IMR-90 (cell line): ENCODE data around the gene ZDBF2. TPM values are rescaled to one million over a fixed set of nuclear protein-coding genes. Genes with fewer than 3 reads are reported as not detected.

ENCODE experiments used
- ATAC-seq: fragments of 200-7000 bp; cut with Tn5 transposase; 2 replicates; pipeline ENCODE4 v1.9.1; 2020; ENCODE audit warnings: low read depth, mild to moderate bottlenecking, moderate library complexity
- BruUV-seq: library from RNA; stranded (reverse); fragments of 400-500 nt; replicated peaks from 2 replicates; lab custom pipeline; 2021; lab: Mats Ljungman, UMichigan
- CTCF ChIA-PET: fragments of 300-600 bp; formaldehyde crosslinking; extraction: SDS; loops from one replicate; lab custom pipeline; 2021; ENCODE audit warnings: antibody characterized with exemption; lab: Yijun Ruan, JAX
- POLR2A ChIA-PET: fragments of 300-600 bp; sonication (Branson Sonifier 250); formaldehyde crosslinking; loops from one replicate; lab custom pipeline; 2022; ENCODE audit warnings: antibody characterized with exemption; ENCODE audit not compliant: unreplicated experiment; lab: Charles Lee
- DNase-seq: peaks from one replicate; pipeline ENCODE4 v3.0.0; 2013
- H2AFZ ChIP-seq: replicated peaks from 2 replicates; pipeline ENCODE3; 2013; ENCODE audit warnings: low read length, mild to moderate bottlenecking; ENCODE audit not compliant: poor library complexity
- H2AK5ac ChIP-seq: 2 replicates; pipeline ENCODE4 v1.6.1; 2013; ENCODE audit warnings: low read depth, low read length, inconsistent platforms
- H2AK9ac ChIP-seq: replicated peaks from 2 replicates; pipeline ENCODE3; 2013; ENCODE audit warnings: mild to moderate bottlenecking, low read depth, low read length, moderate library complexity; ENCODE audit not compliant: poor library complexity
- H2BK120ac ChIP-seq: 2 replicates; pipeline ENCODE4 v1.6.1; 2013; ENCODE audit warnings: low read depth, low read length, inconsistent platforms
- H2BK15ac ChIP-seq: 3 replicates; pipeline ENCODE4 v1.6.1; 2013; ENCODE audit warnings: low read depth, low read length, inconsistent platforms
- H2BK20ac ChIP-seq: 2 replicates; pipeline ENCODE4 v1.6.1; 2013; ENCODE audit warnings: low read depth, mild to moderate bottlenecking, inconsistent platforms, low read length, moderate library complexity
- H2BK5ac ChIP-seq: 2 replicates; pipeline ENCODE4 v1.6.1; 2013; ENCODE audit warnings: mild to moderate bottlenecking, low read depth, low read length, inconsistent platforms; ENCODE audit not compliant: poor library complexity, severe bottlenecking
- H3K14ac ChIP-seq: replicated peaks from 2 replicates; pipeline ENCODE4 v1.6.1; 2013; ENCODE audit warnings: low read depth, low read length, inconsistent platforms
- H3K18ac ChIP-seq: 2 replicates; pipeline ENCODE4 v1.6.1; 2013; ENCODE audit warnings: low read depth, low read length, control low read depth
- H3K23ac ChIP-seq: 2 replicates; pipeline ENCODE4 v1.6.1; 2013; ENCODE audit warnings: low read depth, low read length, inconsistent platforms
- H3K27ac ChIP-seq: 2 replicates; pipeline ENCODE4 v1.5.1; 2013; ENCODE audit warnings: mild to moderate bottlenecking, control low read depth, low read length; ENCODE audit not compliant: insufficient read depth
- H3K27me3 ChIP-seq: 2 replicates; pipeline ENCODE4 v1.6.1; 2013; ENCODE audit warnings: low read length; ENCODE audit not compliant: control insufficient read depth, insufficient read depth
- H3K36me3 ChIP-seq: 2 replicates; pipeline ENCODE4 v1.6.1; 2013; ENCODE audit warnings: low read length, mixed read lengths; ENCODE audit not compliant: control insufficient read depth, insufficient read depth
- H3K4ac ChIP-seq: 2 replicates; pipeline ENCODE4 v1.6.1; 2013; ENCODE audit warnings: low read depth, low read length, inconsistent platforms
- H3K4me1 ChIP-seq: 2 replicates; pipeline ENCODE4 v1.6.1; 2013; ENCODE audit warnings: low read length, mixed read lengths; ENCODE audit not compliant: control insufficient read depth, insufficient read depth
- H3K4me2 ChIP-seq: 2 replicates; pipeline ENCODE4 v1.6.1; 2013; ENCODE audit warnings: low read depth, mild to moderate bottlenecking, control low read depth, low read length, moderate library complexity
- H3K4me3 ChIP-seq: 2 replicates; pipeline ENCODE4 v1.5.1; 2013; ENCODE audit warnings: low read depth, mild to moderate bottlenecking, control low read depth, low read length, moderate library complexity; ENCODE audit not compliant: insufficient read depth
- H3K56ac ChIP-seq: 2 replicates; pipeline ENCODE4 v1.6.1; 2013; ENCODE audit warnings: low read length, inconsistent platforms; ENCODE audit not compliant: insufficient read depth; ENCODE audit errors: extremely low read depth
- H3K79me1 ChIP-seq, 2 experiments: 2 replicates each; pipeline ENCODE4 v1.6.1; 2013; ENCODE audit warnings: low read length in 2 of 2, inconsistent platforms in 1 of 2, low read depth in 1 of 2
- H3K9ac ChIP-seq: 2 replicates; pipeline ENCODE4 v1.6.1; 2013; ENCODE audit warnings: low read depth, low read length, control low read depth
- H3K9me1 ChIP-seq: 2 replicates; pipeline ENCODE4 v1.6.1; 2013; ENCODE audit warnings: low read length, inconsistent platforms; ENCODE audit not compliant: insufficient read depth
- H3K9me3 ChIP-seq: 2 replicates; pipeline ENCODE4 v1.6.1; 2013; ENCODE audit warnings: low read length; ENCODE audit not compliant: control insufficient read depth, insufficient read depth
- H4K20me1 ChIP-seq: 2 replicates; pipeline ENCODE4 v1.6.1; 2013; ENCODE audit warnings: low read length, inconsistent platforms; ENCODE audit not compliant: insufficient read depth
- H4K5ac ChIP-seq: 2 replicates; pipeline ENCODE4 v1.6.1; 2013; ENCODE audit warnings: mild to moderate bottlenecking, low read depth, low read length, control low read depth
- H4K8ac ChIP-seq, 2 experiments: 2 replicates each; pipeline ENCODE4 v1.6.1; 2013; ENCODE audit warnings: low read depth in 2 of 2, low read length in 2 of 2, control low read depth in 1 of 2, inconsistent platforms in 1 of 2
- H4K91ac ChIP-seq: 2 replicates; pipeline ENCODE4 v1.6.1; 2013; ENCODE audit warnings: low read depth, low read length, inconsistent platforms; ENCODE audit not compliant: insufficient read depth
- CEBPB ChIP-seq: IDR thresholded peaks from 2 replicates; pipeline ENCODE4 v1.6.1; 2012; ENCODE audit warnings: low read depth, low read length, improper control_type of control experiment
- CHD1 ChIP-seq: IDR thresholded peaks from 2 replicates; pipeline ENCODE4 v1.6.1; 2012; ENCODE audit warnings: low read depth, low read length, improper control_type of control experiment
- CTCF ChIP-seq: conservative IDR thresholded peaks from 2 replicates; pipeline ENCODE4 v1.5.1; 2012; ENCODE audit warnings: mild to moderate bottlenecking, low read depth, low read length, improper control_type of control experiment
- FOS ChIP-seq: fragments of 150-350 bp; IDR thresholded peaks from 2 replicates; pipeline ENCODE4 v1.6.1; 2016; ENCODE audit warnings: low read depth, low read length
- MAFK ChIP-seq: IDR thresholded peaks from 2 replicates; pipeline ENCODE4 v1.6.1; 2012; ENCODE audit warnings: low read depth, low read length, improper control_type of control experiment
- MAZ ChIP-seq: IDR thresholded peaks from 2 replicates; pipeline ENCODE4 v1.6.1; 2012; ENCODE audit warnings: low read depth, mild to moderate bottlenecking, low read length, improper control_type of control experiment, moderate library complexity, borderline replicate concordance
- POLR2A ChIP-seq: IDR thresholded peaks from 2 replicates; pipeline ENCODE4 v1.6.1; 2012; ENCODE audit warnings: mild to moderate bottlenecking, low read depth, low read length
- RAD21 ChIP-seq: IDR thresholded peaks from 2 replicates; pipeline ENCODE4 v1.6.1; 2012; ENCODE audit warnings: low read length, improper control_type of control experiment
- RFX5 ChIP-seq: IDR thresholded peaks from 2 replicates; pipeline ENCODE4 v1.8.0; 2012; ENCODE audit warnings: low read depth, mild to moderate bottlenecking, low read length, moderate library complexity
- SMC3 ChIP-seq: fragments of 150-350 bp; IDR thresholded peaks from 2 replicates; pipeline ENCODE4 v1.6.1; 2016; ENCODE audit warnings: low read depth, mild to moderate bottlenecking, antibody characterized with exemption, low read length, moderate library complexity
- USF2 ChIP-seq: fragments of 150-350 bp; IDR thresholded peaks from 2 replicates; pipeline ENCODE4 v1.6.1; 2017; ENCODE audit warnings: mild to moderate bottlenecking, antibody characterized with exemption, low read length, low read depth
- WGBS, 2 experiments: methylation state at CpG; one replicate each; pipeline versions ENCODE4 v1.1.5 to v1.1.7; 2013; ENCODE audit warnings: missing lambda C conversion rate in 2 of 2; ENCODE audit not compliant: insufficient read length in 1 of 2; ENCODE audit errors: extremely low coverage in 2 of 2; 5-methylcytosine and 5-hydroxymethylcytosine counted together
- dilution Hi-C: fragments of 300-500 bp; cut with HindIII; formaldehyde crosslinking; loops from one replicate; pipeline ENCODE4 v1.14.3; 2018; ENCODE audit warnings: low sequenced_read_pairs; ENCODE audit not compliant: unreplicated experiment
- in situ Hi-C: fragments of 300-500 bp; cut with MboI; formaldehyde crosslinking; loops from 3 replicates; pipeline ENCODE4 v1.14.3; 2019; ENCODE audit warnings: low sequenced_read_pairs, inconsistent platforms, mixed read lengths
- intact Hi-C: fragments of 100-400 bp; cut with micrococcal nuclease; formaldehyde crosslinking; loops from 2 replicates; pipeline ENCODE4 v1.10.0; 2022
- polyA plus RNA-seq, 3 experiments: library from polyadenylated mRNA; depleted of rRNA; stranded (reverse); fragments of >200 nt; gene quantifications; 2 replicates each; pipeline ENCODE4 v1.2.3, GENCODE V29; 2012; ENCODE audit warnings: low replicate concordance in 1 of 3
- total RNA-seq: library from RNA; depleted of rRNA; stranded (reverse); fragments of >200 nt; gene quantifications from 2 replicates; pipeline ENCODE4 v1.2.3, GENCODE V29; 2012

ZDBF2 gene
- total and polyA plus RNA-seq, 2 of the 4 experiments (the other 2 are of a cell fraction), result 1.9 to 10.2 TPM

GRCh38 chr2:206241736-206242135 lies 32.7 kb upstream of the ZDBF2 start:
- Histone ChIP-seq H3K9me1 (no peaks in the 10 kb centered on the region), H4K5ac (no peak overlapping the region), H2BK15ac (no peak overlapping the region), H3K9ac (no peak overlapping the region), H3K4ac (no peak overlapping the region), H4K91ac (no peak overlapping the region), H4K20me1 (no peaks in the 10 kb centered on the region), H3K23ac (no peak overlapping the region), H2BK20ac (no peak overlapping the region), H3K9me3 (no peaks in the 10 kb centered on the region), H2AK9ac (no peak overlapping the region), H2BK5ac (no peak overlapping the region), H3K4me3 (no peak overlapping the region), H3K56ac (no peak overlapping the region), H4K8ac (no peak overlapping the region), H3K27me3 (no peaks in the 10 kb centered on the region; the same call in none of the 2 replicates), H3K14ac (no peak overlapping the region), H3K4me1 (no peaks in the 10 kb centered on the region), H3K4me2 (no peak overlapping the region), H2AK5ac (no peak overlapping the region), H3K79me1 (no peaks in the 10 kb centered on the region), H3K27ac (no peak overlapping the region), H3K18ac (no peak overlapping the region), H2BK120ac (no peak overlapping the region), H3K36me3 (no peaks in the 10 kb centered on the region), H2AFZ (no peak overlapping the region)
- intact Hi-C loops (no loop called here), dilution Hi-C loops (no loop called here), in situ Hi-C loops (no loop called here)
- whole genome bisulfite sequencing, 2 experiments, result no CpG with 5 or more reads among the region's 4 CpGs
- TF ChIP-seq MAFK (no peak), POLR2A (no peak), CHD1 (no peak), USF2 (no peak), SMC3 (no peak), RFX5 (no peak), MAZ (no peak), FOS (no peak), RAD21 (no peak), CTCF (no peak), CEBPB (no peak)
- ChIA-PET POLR2A (interaction anchor here (0.6 kb wide), 1 partner anchor 17 kb away, joined by 4 read pairs; no protein-coding TSS in a partner anchor), CTCF (no interaction called here)
- ATAC-seq, result no peak
- DNase-seq, result no peak
- no TSS peak for BruUV-seq
